Fibroblast of pulmonary artery (primary cell): ENCODE results near the gene GPX4.
A peak's percentile ranks its signal among the peaks of the same experiment; 100 is the strongest.
"Not testable (repeated sequence)": the region's sequence is repeated elsewhere in the genome, so short reads cannot be mapped to it uniquely, and the experiment has no call there.

Experiments
- DNase-seq: peaks from one replicate; pipeline ENCODE4 v3.0.0-alpha.2; 2010; ENCODE audit warnings: low read depth
- H3K4me3 ChIP-seq: replicated peaks from 2 replicates; pipeline ENCODE4 v1.5.1; 2011; ENCODE audit warnings: low read depth, mild to moderate bottlenecking, control low read depth, low read length, moderate library complexity
- CTCF ChIP-seq: IDR thresholded peaks from 2 replicates; pipeline ENCODE4 v1.5.1; 2011; ENCODE audit warnings: mild to moderate bottlenecking, control low read depth, low read length, inconsistent platforms; ENCODE audit errors: missing control alignments

The GPX4 gene

GRCh38 chr19:1128106-1128505 is 24.3 kb downstream of the GPX4 start:
- TF ChIP-seq CTCF: no peak
- no peak for DNase-seq
- no peak overlapping the region for H3K4me3 ChIP-seq

- H3K4me3 ChIP-seq: peak overlapping the region; percentile 90
- not testable (repeated sequence) for DNase-seq
Measured at GRCh38 chr19:1129084-1129483, 25.3 kb downstream of the GPX4 start.

- no peak for DNase-seq
- peak overlapping the region; percentile 90 for H3K4me3 ChIP-seq
- no peak for TF ChIP-seq CTCF
Measured at GRCh38 chr19:1129535-1129934, 25.7 kb downstream of the GPX4 start.

GRCh38 chr19:1130771-1131717 is 27.2 kb downstream of the GPX4 start:
- peak overlapping the region; percentile 90 for H3K4me3 ChIP-seq
- TF ChIP-seq CTCF: no peak
- DNase-seq: no peak

- peak; percentile 92 for DNase-seq
- peak; percentile 4 for TF ChIP-seq CTCF
- peak overlapping the region; percentile 90 for H3K4me3 ChIP-seq
Measured at GRCh38 chr19:1131718-1132551, 28.1 kb downstream of the GPX4 start.

- peak overlapping the region; percentile 90 for H3K4me3 ChIP-seq
- TF ChIP-seq CTCF: no peak
- DNase-seq: no peak
Measured at GRCh38 chr19:1132552-1133383, 29.0 kb downstream of the GPX4 start.
